Measurements from ENCODE around the gene NUDT1.
A peak's percentile ranks its signal among the peaks of the same experiment; 100 is the strongest.

The NUDT1 gene

GRCh38 chr7:2241580-2242540, at the start of gene NUDT1, which contains the start of gene MRM2:
TSS of gene NUDT1 (plus strand) at chr7:2242226. CDS start at chr7:2244575, 2,349 bp downstream.
TSS of gene MRM2 (minus strand) at chr7:2242205. CDS start at chr7:2242169, 36 bp downstream.
- TF ChIP-seq POLR2A (IDR thresholded peaks at IDR 0.05; ENCODE audit: low read length) (peak; percentile 62), GATA1 (IDR thresholded peaks at IDR 0.05; ENCODE audit: low read depth, low read length) (no peak)
- DNase-seq, result peak; percentile 86 to 88

- DNase-seq, result no peak
- no peak for TF ChIP-seq POLR2A (IDR thresholded peaks at IDR 0.05; ENCODE audit: low read length)
- no peak for TF ChIP-seq GATA1 (IDR thresholded peaks at IDR 0.05; ENCODE audit: low read depth, low read length)
Observed at GRCh38 chr7:2192831-2193534, 49.0 kb upstream of the NUDT1 start.

GRCh38 chr7:2193575-2194305, 48.3 kb upstream of the NUDT1 start:
- no peak for DNase-seq
- TF ChIP-seq GATA1 (IDR thresholded peaks at IDR 0.05; ENCODE audit: low read depth, low read length) (no peak), POLR2A (IDR thresholded peaks at IDR 0.05; ENCODE audit: low read length) (no peak)

- no peak for TF ChIP-seq POLR2A (IDR thresholded peaks at IDR 0.05; ENCODE audit: low read length)
- DNase-seq, result peak in 1 of 2 experiments; percentile 20
Observed at GRCh38 chr7:2195400-2196246, 46.4 kb upstream of the NUDT1 start.

- no peak for TF ChIP-seq GATA1 (IDR thresholded peaks at IDR 0.05; ENCODE audit: low read depth, low read length)
- TF ChIP-seq POLR2A (IDR thresholded peaks at IDR 0.05; ENCODE audit: low read length), result no peak
- DNase-seq, result no peak
Observed at GRCh38 chr7:2196381-2197378, 45.3 kb upstream of the NUDT1 start.

- TF ChIP-seq GATA1 (IDR thresholded peaks at IDR 0.05; ENCODE audit: low read depth, low read length) (no peak), POLR2A (IDR thresholded peaks at IDR 0.05; ENCODE audit: low read length) (no peak)
- no peak for DNase-seq
Observed at GRCh38 chr7:2197436-2198155, 44.4 kb upstream of the NUDT1 start.

- DNase-seq, result no peak
- no peak for TF ChIP-seq POLR2A (IDR thresholded peaks at IDR 0.05; ENCODE audit: low read length)
- TF ChIP-seq GATA1 (IDR thresholded peaks at IDR 0.05; ENCODE audit: low read depth, low read length), result no peak
Observed at GRCh38 chr7:2198206-2198605, 43.8 kb upstream of the NUDT1 start.

GRCh38 chr7:2198760-2199159, 43.3 kb upstream of the NUDT1 start:
- no peak for TF ChIP-seq GATA1 (IDR thresholded peaks at IDR 0.05; ENCODE audit: low read depth, low read length)
- no peak for TF ChIP-seq POLR2A (IDR thresholded peaks at IDR 0.05; ENCODE audit: low read length)
- DNase-seq, result no peak

- DNase-seq, result no peak
- no peak for TF ChIP-seq POLR2A (IDR thresholded peaks at IDR 0.05; ENCODE audit: low read length)
- no peak for TF ChIP-seq GATA1 (IDR thresholded peaks at IDR 0.05; ENCODE audit: low read depth, low read length)
Observed at GRCh38 chr7:2199528-2199927, 42.5 kb upstream of the NUDT1 start.

- DNase-seq, result no peak
- TF ChIP-seq GATA1 (IDR thresholded peaks at IDR 0.05; ENCODE audit: low read depth, low read length) (no peak), POLR2A (IDR thresholded peaks at IDR 0.05; ENCODE audit: low read length) (no peak)
Observed at GRCh38 chr7:2199956-2200583, 42.0 kb upstream of the NUDT1 start.

GRCh38 chr7:2200584-2200980, 41.4 kb upstream of the NUDT1 start:
- DNase-seq, result no peak
- TF ChIP-seq GATA1 (IDR thresholded peaks at IDR 0.05; ENCODE audit: low read depth, low read length) (no peak), POLR2A (IDR thresholded peaks at IDR 0.05; ENCODE audit: low read length) (no peak)
